Osteocyte (in vitro differentiated cells): ENCODE results near the gene DNAJC1. TPM values are rescaled to one million over a fixed set of nuclear protein-coding genes. Genes with fewer than 3 reads are reported as not detected.

Experiments
- DNase-seq: peaks from one replicate; pipeline ENCODE4 v3.0.0; 2021; ENCODE audit warnings: mixed read lengths; ENCODE audit not compliant: unreplicated experiment; ENCODE audit errors: extremely low spot score
- H3K27ac Mint-ChIP-seq: one replicate; pipeline ENCODE4 v1.8.0; 2021; ENCODE audit warnings: mild to moderate bottlenecking, mixed read lengths; ENCODE audit not compliant: unreplicated experiment
- H3K27me3 Mint-ChIP-seq: one replicate; pipeline ENCODE4 v1.8.0; 2021; ENCODE audit warnings: mixed read lengths; ENCODE audit not compliant: unreplicated experiment
- H3K36me3 Mint-ChIP-seq: one replicate; pipeline ENCODE4 v1.8.0; 2021; ENCODE audit warnings: mixed read lengths; ENCODE audit not compliant: unreplicated experiment
- H3K4me1 Mint-ChIP-seq: one replicate; pipeline ENCODE4 v1.8.0; 2021; ENCODE audit warnings: mixed read lengths; ENCODE audit not compliant: unreplicated experiment
- H3K4me3 Mint-ChIP-seq: one replicate; pipeline ENCODE4 v1.8.0; 2021; ENCODE audit warnings: mild to moderate bottlenecking, moderate library complexity, mixed read lengths; ENCODE audit not compliant: unreplicated experiment
- H3K9me3 Mint-ChIP-seq: one replicate; pipeline ENCODE4 v1.8.0; 2021; ENCODE audit warnings: mixed read lengths; ENCODE audit not compliant: unreplicated experiment
- CTCF ChIP-seq: fragments of 200-600 bp; sonication (generic); IDR thresholded peaks from 2 replicates; pipeline ENCODE4 v1.5.0; 2021; ENCODE audit warnings: antibody characterized with exemption, mild to moderate bottlenecking, moderate library complexity
- total RNA-seq: library from RNA; stranded (reverse); gene quantifications from 2 replicates; pipeline ENCODE4 v1.2.1, GENCODE V29; 2021

The DNAJC1 gene
- total RNA-seq, 1 donor from 2014 or later = 38.4 TPM

- Mint-ChIP-seq H3K27me3 (no peaks in the 10 kb centered on the region), H3K9me3 (no peaks in the 10 kb centered on the region), H3K36me3 (peaks cover 25% of the 10 kb centered on the region), H3K4me3 (no peak overlapping the region), H3K27ac (no peak overlapping the region), H3K4me1 (peaks cover 18% of the 10 kb centered on the region)
- TF ChIP-seq CTCF = no peak
- no peak for DNase-seq
These were observed 246.8 kb downstream of the DNAJC1 start for GRCh38 chr10:21756707-21757106.

- peaks cover 20% of the 10 kb centered on the region for H3K36me3 Mint-ChIP-seq
- TF ChIP-seq CTCF = no peak
- no peaks in the 10 kb centered on the region for H3K9me3 Mint-ChIP-seq
- H3K4me3 Mint-ChIP-seq = no peak overlapping the region
- no peak for DNase-seq
- H3K4me1 Mint-ChIP-seq = peaks cover 18% of the 10 kb centered on the region
- no peaks in the 10 kb centered on the region for H3K27me3 Mint-ChIP-seq
- no peak overlapping the region for H3K27ac Mint-ChIP-seq
These were observed 249.0 kb downstream of the DNAJC1 start for GRCh38 chr10:21754410-21755011.

- H3K27me3 Mint-ChIP-seq = no peaks in the 10 kb centered on the region
- peaks cover 15% of the 10 kb centered on the region for H3K4me1 Mint-ChIP-seq
- no peak overlapping the region for H3K27ac Mint-ChIP-seq
- H3K4me3 Mint-ChIP-seq = no peak overlapping the region
- no peak for TF ChIP-seq CTCF
- no peak for DNase-seq
- H3K36me3 Mint-ChIP-seq = peaks cover 12% of the 10 kb centered on the region
- H3K9me3 Mint-ChIP-seq = no peaks in the 10 kb centered on the region
These were observed 249.8 kb downstream of the DNAJC1 start for GRCh38 chr10:21753497-21754270.

GRCh38 chr10:21751341-21752310, 251.9 kb downstream of the DNAJC1 start:
- Mint-ChIP-seq H3K36me3 (peaks cover 12% of the 10 kb centered on the region), H3K4me3 (no peak overlapping the region), H3K9me3 (no peaks in the 10 kb centered on the region), H3K27ac (no peak overlapping the region), H3K27me3 (no peaks in the 10 kb centered on the region), H3K4me1 (no peaks in the 10 kb centered on the region)
- no peak for TF ChIP-seq CTCF
- DNase-seq = no peak
